Fibroblast of skin of right biceps (primary cell): ENCODE measurements around the gene APLP1.
A peak's percentile ranks its signal among the peaks of the same experiment; 100 is the strongest.
"Not testable (repeated sequence)": the region's sequence is repeated elsewhere in the genome, so short reads cannot be mapped to it uniquely, and the experiment has no call there.

ENCODE experiments used
- DNase-seq: peaks from one replicate; pipeline ENCODE4 v3.0.0-alpha.2; 2013

Gene APLP1

DNA sequence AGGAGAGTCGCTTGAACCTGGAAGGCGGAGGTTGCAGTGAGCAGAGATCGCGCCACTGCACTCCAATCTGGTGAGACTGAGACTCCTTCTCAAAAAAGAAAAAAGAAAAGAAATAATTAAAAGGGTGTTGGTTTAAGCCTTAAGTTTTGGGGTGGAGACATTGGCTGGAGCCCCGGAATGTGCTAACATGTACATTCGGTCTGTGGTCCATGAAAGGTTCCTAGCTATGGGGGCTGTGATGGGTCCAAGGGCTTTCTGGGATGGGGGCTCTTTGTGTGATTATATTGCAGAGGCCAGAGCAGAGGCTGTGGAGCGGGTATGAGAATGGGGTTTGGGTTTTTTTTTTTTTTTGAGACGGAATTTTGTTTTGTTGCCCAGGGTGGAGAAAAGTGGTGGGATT, 17.5 kb downstream of the APLP1 start:
- DNase-seq = no peak

- DNase-seq = no peak
Observed at GRCh38 chr19:35887197-35887596, 18.8 kb downstream of the APLP1 start.

DNA sequence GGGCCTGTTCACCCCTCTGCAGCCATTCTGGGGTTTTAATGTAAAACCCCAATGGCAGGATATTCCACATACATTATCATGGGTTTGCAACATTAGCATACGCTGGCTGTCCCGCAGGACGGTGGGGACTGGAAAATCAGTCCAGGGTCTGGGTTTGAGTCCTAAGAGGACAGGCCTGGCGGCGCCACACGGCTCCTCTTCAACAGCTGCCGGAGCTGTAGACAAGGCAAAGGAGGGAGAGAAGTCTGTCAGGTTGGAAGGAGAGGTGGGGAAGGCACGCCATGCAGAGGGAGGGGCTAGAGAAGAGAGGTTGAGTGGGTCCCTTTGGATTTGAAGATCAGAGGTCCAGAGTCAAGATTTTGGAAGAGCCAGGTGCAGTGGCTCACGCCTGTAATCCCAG, 20.0 kb downstream of the APLP1 start:
- no peak for DNase-seq

DNA sequence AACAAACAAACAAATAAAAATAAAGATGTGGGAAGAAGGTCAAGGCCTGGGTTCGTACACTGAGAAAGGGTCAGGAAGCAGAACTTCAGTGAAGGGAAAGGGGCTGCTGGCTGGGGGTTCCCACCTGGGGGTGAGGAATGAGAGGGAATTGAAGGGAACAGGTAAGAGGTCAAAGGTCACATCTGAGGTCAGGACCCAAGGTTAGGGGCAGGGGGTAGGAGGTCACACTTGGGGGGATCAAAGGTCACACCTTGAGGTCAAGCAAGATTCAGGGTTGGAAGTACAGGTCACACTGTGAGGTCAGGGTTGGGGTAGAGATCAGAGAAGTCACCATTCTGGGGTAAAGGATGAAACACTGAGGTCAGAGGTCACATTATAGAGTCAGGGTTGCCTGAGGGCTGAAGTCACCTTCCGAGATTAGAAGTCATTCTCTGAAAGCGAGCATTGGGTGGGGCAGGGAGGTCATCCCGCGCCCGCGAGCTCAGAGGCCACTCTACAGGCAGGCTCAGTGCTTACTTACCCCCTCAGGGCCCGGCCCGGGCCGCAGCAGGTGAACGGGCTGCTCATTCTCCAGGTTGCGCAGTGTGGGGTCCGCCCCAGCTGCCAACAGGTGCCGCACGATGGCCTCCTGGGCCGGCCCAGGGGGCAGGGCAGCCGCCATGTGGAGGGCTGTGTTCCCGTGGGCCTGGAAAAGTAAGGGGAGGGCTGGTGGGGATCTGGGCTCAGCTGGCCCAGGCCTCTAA, 21.2 kb downstream of the APLP1 start:
- DNase-seq = no peak

DNA sequence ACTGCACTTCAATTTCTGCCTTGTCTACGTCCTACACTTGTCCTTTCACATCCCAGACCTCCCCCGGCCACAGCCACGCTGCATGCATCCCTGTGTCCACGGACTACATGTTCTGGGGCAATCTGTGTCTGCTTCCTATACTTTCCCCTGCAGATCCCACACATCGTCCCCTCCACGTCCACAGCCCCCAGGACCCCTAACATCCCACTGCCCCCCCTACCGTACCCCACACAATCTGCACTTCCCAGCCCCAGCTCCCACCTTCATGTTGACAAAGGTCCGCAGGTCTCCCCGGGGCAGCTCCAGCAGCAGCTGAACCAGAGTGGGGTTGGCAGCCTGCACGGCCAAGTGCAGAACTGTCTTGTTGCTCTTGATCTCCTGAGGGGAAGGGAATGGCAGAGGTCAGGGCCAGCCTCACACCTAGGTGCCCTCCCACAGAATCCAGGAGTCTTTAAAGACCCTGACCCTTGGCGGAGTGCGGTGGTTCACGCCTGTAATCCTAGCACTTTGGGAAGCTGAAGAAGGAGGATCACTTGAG, 21.8 kb downstream of the APLP1 start:
- DNase-seq = no peak

DNA sequence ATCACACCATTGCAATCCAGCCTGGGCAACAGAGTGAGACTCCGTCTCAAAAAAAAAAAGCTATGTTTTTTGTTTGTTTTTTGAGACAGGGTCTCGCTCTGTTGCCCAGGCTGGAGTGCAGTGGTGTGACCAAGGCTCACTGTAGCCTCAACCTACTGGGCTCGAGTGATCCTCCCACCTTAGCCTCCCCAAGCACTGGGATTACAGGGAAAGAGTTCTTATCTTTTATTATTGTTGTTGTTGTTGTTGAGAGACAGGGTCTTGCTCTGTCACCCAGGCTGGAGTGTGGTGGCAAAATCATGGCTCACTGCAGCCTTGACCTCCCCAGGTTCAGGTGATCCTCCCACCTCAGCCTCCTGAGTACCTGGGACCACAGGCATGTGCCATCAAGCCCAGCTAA, 23.4 kb downstream of the APLP1 start:
- not testable (repeated sequence) for DNase-seq

DNA sequence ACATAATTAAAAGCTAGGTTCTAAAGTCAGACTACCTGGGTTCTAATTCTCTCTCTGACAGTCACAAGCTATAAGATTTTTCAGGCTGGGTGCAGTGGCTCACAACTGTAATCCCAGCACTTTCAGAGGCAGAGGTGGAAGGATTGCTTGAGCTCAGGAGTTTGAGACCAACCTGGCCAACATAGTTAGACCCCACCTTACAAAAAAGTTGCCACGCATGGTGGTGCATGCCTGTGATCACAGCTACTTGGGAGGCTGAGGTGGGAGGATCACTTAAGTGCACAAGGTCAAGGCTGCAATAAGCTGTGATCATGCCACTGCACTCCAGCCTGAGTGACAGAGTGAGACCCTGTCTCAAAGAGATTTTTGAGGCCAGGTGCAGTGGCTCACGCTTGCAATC, 26.0 kb downstream of the APLP1 start:
- no peak for DNase-seq

- DNase-seq = no peak
Observed at GRCh38 chr19:35895911-35896642, 27.7 kb downstream of the APLP1 start.

DNA sequence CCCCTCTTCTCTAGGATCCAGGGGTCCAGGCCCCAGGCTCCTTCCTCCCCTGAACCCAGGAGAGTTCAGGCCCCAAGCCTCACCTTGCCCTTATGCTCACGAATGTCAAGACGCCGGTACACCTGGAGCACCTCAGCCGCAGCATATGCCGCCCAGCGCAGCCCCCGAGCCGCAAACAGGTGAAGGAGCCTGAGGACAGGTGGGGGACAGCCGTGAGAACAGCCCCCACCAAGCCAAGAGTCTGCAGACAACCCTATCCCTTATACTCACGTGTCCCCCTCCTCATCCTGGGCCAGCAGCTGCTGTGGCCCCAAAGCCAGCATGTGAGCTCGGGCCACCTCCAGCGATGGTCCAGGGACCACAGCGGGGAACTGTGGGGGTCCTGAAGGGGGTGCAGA, 28.3 kb downstream of the APLP1 start:
- no peak for DNase-seq

- DNase-seq = no peak
Observed at GRCh38 chr19:35897706-35898451, 29.5 kb downstream of the APLP1 start.

GRCh38 chr19:35898499-35898809, 30.1 kb downstream of the APLP1 start:
- no peak for DNase-seq

- DNase-seq = peak; percentile 80
Observed at GRCh38 chr19:35899547-35900214, 31.3 kb downstream of the APLP1 start.

DNA sequence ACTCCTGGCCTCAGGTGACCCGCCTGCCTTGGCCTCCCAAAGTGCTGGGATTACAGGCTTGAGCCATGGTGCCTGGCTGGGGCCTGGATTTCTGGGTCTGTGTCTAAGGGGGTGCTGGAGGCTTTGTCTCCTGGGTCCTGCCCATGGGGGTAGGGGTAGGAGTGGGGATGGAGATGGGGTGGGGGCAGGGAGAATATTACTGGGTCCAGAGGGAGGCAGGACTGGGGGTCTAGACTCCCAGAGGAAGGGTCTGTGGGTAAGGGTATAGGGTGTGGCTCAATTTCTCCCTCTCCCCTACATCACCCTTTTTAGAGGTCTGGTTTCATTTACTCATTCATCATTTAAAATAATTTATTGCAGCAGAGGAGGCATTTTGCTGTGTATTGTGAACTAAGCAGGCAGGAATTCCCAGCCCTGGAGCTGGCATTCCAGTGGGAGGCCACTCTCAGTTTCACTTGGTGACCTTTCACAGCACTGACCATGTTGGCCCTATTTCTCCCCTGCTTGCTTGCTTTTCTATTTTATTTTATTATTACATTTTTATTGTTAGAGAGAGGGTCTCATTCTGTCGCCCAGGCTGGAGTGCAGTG, 32.8 kb downstream of the APLP1 start:
- DNase-seq = peak; percentile 63

DNA sequence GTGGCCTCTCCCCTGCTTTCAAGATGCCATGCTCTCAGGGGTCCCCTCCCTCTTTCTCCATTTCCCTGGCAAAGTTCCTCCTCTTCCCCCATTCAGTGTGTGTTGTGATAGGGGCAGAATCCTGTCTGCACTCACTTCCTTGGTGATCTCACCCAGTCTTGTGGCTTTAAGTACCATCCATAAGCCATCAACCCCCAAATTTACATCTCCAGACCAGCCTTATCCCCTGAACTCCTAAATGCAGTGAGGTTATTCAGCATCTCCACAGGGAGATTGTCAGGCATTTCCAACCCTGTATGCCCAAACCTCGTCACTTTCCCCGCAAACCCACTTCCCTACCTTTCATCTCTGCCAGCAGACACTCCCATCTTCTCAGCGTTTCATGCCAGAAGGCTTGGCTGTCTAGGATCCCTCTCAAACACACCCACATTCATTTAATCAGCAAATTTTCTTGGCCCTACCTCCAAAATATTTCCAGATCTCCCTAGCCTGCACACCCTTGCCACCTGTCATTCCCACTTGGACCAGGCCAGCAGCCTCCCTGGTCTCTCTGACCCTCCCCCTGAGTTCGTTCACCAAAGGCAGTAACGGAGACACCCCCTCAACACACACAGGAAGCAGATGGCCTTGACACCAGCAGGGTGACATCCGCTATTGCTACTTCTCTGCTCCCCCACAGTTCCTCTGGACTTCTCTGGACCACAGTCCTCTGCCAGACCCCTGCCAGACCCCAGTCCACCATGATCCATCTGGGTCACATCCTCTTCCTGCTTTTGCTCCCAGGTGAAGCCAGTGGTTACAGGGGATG, 33.7 kb downstream of the APLP1 start, which contains the start of gene HCST:
Gene HCST (plus strand): TSS at position 676 of the 808 bp plus-strand sequence. CDS start 65 bp downstream, at position 741.
- DNase-seq = peak; percentile 57

DNA sequence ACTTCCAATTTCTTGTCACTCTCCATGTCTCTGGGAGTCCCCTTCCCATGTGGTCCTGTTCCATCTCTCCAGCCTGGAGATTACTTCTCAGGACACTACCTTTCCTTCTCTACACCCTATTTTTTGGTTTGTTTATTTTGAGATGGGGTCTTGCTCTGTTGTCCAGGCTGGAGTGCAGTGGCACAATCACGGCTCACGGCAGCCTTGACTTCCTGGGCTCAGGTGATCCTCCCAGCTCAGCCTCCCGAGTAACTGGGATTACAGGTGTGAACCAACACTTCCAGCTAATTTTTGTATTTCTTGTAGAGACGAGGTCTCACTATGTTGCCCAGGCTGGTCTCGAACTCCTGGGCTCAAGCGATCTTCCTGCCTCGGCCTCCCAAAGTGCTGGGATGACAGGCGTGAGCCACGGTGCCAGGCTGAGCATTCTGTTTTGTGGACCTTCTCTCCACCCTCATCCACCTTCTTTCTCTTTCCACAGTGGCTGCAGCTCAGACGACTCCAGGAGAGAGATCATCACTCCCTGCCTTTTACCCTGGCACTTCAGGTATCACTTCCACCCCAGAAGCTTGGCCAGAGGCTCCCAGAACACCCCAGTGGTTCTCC, 34.6 kb downstream of the APLP1 start:
- no peak for DNase-seq

DNA sequence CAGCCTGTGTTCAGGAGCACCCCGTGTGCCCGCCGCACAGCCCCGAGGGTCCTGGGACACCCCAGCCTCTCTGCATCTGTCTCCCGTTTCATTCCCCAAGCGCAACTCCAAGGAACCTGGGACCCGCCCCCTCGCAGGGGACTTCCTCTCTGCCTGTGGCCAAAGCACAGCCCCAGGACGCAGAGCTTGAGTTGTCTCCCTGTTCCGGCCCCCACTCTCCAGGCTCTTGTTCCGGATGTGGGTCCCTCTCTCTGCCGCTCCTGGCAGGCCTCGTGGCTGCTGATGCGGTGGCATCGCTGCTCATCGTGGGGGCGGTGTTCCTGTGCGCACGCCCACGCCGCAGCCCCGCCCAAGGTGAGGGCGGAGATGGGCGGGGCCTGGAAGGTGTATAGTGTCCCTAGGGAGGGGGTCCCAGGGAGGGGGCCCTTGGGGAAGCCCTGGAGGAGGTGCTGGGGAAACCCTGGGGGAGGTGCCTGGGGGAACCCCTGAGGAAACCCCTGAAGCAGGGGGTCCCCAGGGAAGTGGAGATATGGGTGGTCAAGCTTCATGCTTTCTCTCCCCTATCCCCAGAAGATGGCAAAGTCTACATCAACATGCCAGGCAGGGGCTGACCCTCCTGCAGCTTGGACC, 35.3 kb downstream of the APLP1 start:
- peak; percentile 81 for DNase-seq

- no peak for DNase-seq
Observed at GRCh38 chr19:35904311-35905068, 36.1 kb downstream of the APLP1 start.

DNA sequence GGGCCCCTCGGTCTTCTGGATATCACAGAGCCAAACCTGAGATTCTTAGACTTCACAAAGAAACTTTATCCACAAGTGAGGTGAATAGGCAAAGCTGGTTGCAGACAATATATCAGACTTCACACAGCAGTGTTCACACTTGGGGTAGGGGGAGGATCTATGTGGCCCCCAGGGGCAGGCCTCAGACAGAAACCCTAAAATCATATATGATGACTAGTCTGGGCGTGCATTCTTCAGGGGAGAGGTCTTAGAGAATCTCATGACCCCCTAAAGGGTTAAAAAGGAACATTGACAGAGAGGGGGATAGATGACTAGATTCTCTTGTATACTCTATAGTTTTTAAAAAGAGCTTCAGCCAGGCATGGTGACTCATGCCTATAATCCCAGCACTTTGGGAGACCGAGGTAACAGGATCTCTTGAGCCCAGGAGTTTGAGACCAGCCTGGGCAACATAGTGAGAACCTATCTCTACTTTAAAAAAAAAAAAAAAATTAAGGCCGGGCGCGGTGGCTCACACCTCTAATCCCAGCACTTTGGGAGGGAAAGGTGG, 36.9 kb downstream of the APLP1 start:
- peak; percentile 26 for DNase-seq

GRCh38 chr19:35907377-35907745, 39.0 kb downstream of the APLP1 start:
- no peak for DNase-seq

- DNase-seq = no peak
Observed at GRCh38 chr19:35908010-35908441, 39.7 kb downstream of the APLP1 start, which contains the start of gene TYROBP. TSS of gene TYROBP (minus strand) at chr19:35908295. CDS start at chr19:35908228, 67 bp downstream.
